Measurements from ENCODE around the gene SUSD4. TPM values are rescaled to one million over a fixed set of nuclear protein-coding genes. Genes with fewer than 3 reads are reported as not detected.

Gene SUSD4
- polyA plus RNA-seq, 1 of the 3 experiments (the other 2 are of a cell fraction), result 0.31 TPM

GRCh38 chr1:223216074-223216473 lies 147.9 kb downstream of the SUSD4 start:
- no peak overlapping the region for H3K9ac ChIP-seq
- no peak overlapping the region for H2AFZ ChIP-seq (ENCODE audit: low read depth)
- H3K4me2 ChIP-seq, result no peak overlapping the region
- POLR2A ChIA-PET, result no interaction called here
- no peaks in the 10 kb centered on the region for H3K79me2 ChIP-seq (ENCODE audit: insufficient read depth)
- H3K4me1 ChIP-seq (ENCODE audit: control insufficient read depth in 1 of 2, insufficient read depth in 2 of 2, low read depth in 1 of 2, low read length in 1 of 2), result peaks cover 0 to 7% of the 10 kb centered on the region in 2 experiments; a peak in 1 of 4 replicates
- no peak overlapping the region for H3K4me3 ChIP-seq (ENCODE audit: low read depth in 2 of 2, low read length in 1 of 2)
- DNase-seq, result no peak
- CTCF ChIA-PET, result no interaction called here
- no peaks in the 10 kb centered on the region for H4K20me1 ChIP-seq (ENCODE audit: insufficient read depth)
- no peaks in the 10 kb centered on the region for H3K9me2 ChIP-seq
- no peaks in the 10 kb centered on the region for H3K9me3 ChIP-seq
- TF ChIP-seq POLR2AphosphoS5 (IDR thresholded peaks at IDR 0.05; ENCODE audit: low read depth, low read length) (no peak), RXRA (IDR thresholded peaks at IDR 0.05; ENCODE audit: borderline replicate concordance, low read depth) (no peak), ELF1 (IDR thresholded peaks at IDR 0.05) (no peak), TCF12 (IDR thresholded peaks at IDR 0.05) (no peak), SIN3A (IDR thresholded peaks at IDR 0.05; ENCODE audit: borderline replicate concordance, low read depth, low read length) (no peak), RFX5 (IDR thresholded peaks at IDR 0.05; ENCODE audit: low read length) (no peak), JUND (IDR thresholded peaks at IDR 0.05) (no peak), TAF1 (IDR thresholded peaks at IDR 0.05; ENCODE audit: borderline replicate concordance, low read depth, low read length) (no peak), RCOR1 (IDR thresholded peaks at IDR 0.05; ENCODE audit: low read length) (no peak), GABPA (IDR thresholded peaks at IDR 0.05; ENCODE audit: low read depth) (no peak), REST (IDR thresholded peaks at IDR 0.05; ENCODE audit: low read depth, low read length) (no peak)
- no peaks in the 10 kb centered on the region for H3F3A ChIP-seq (replicated peaks; ENCODE audit: insufficient read depth)
- H3K27ac ChIP-seq (ENCODE audit: low read depth in 2 of 2, low read length in 1 of 2), result no peak overlapping the region
- 48% methylated on average over 6 of the region's 6 CpGs for WGBS (ENCODE audit: low lambda C conversion rate)
- no peaks in the 10 kb centered on the region for H3K36me3 ChIP-seq (replicated peaks in 1 of 2; ENCODE audit: control insufficient read depth in 1 of 2, insufficient read depth in 2 of 2, low read length in 1 of 2)
- peaks cover 19% of the 10 kb centered on the region; the same call in 1 of the 2 replicates for H3K27me3 ChIP-seq (ENCODE audit: insufficient read depth)

DNA sequence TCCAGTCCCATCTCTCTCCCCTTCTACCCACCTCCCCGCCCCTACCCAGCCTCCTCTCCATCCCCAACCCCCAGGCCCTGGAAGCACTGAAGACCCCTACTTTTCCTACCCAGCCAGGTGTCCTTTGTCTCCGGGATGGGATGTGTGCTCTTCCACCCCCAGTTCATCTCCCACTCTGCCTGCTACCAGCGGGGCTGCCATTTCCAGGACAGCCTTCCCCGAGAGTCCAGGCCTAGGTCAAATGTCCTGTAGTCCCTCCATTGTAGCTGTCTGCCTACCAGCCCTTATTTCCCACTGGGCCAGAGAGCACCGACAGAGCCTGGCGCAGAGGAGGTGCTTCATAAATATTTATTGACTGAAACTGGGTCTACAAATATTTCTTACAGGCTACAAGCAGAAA lies 148.9 kb downstream of the SUSD4 start:
- no peak for TF ChIP-seq REST (IDR thresholded peaks at IDR 0.05; ENCODE audit: low read depth, low read length)
- TF ChIP-seq NRF1 (IDR thresholded peaks at IDR 0.05; ENCODE audit: low read depth, low read length), result no peak
- no peak for TF ChIP-seq JUND (IDR thresholded peaks at IDR 0.05)
- no peak for TF ChIP-seq ELF1 (IDR thresholded peaks at IDR 0.05)
- TF ChIP-seq PBX3 (IDR thresholded peaks at IDR 0.05), result no peak
- TF ChIP-seq ZBTB33 (IDR thresholded peaks at IDR 0.05; ENCODE audit: borderline replicate concordance, low read depth), result no peak
- POLR2A ChIA-PET, result no interaction called here
- peaks cover 19% of the 10 kb centered on the region; the same call in 1 of the 2 replicates for H3K27me3 ChIP-seq (ENCODE audit: insufficient read depth)

More for the DNA sequence above, 148.9 kb downstream of the SUSD4 start:
- no peak overlapping the region for H3K4me3 ChIP-seq (ENCODE audit: low read depth in 2 of 2, low read length in 1 of 2)
- CTCF ChIA-PET, result no interaction called here
- no peak overlapping the region for H3K27ac ChIP-seq (ENCODE audit: low read depth in 2 of 2, low read length in 1 of 2)
- H3K9ac ChIP-seq, result no peak overlapping the region
- H3K4me2 ChIP-seq, result no peak overlapping the region
- no peaks in the 10 kb centered on the region for H3K36me3 ChIP-seq (replicated peaks in 1 of 2; ENCODE audit: control insufficient read depth in 1 of 2, insufficient read depth in 2 of 2, low read length in 1 of 2)
- DNase-seq, result no peak
- H2AFZ ChIP-seq (ENCODE audit: low read depth), result no peak overlapping the region
- no peaks in the 10 kb centered on the region for H3K9me3 ChIP-seq
- H3F3A ChIP-seq (replicated peaks; ENCODE audit: insufficient read depth), result no peaks in the 10 kb centered on the region
- H3K4me1 ChIP-seq (ENCODE audit: control insufficient read depth in 1 of 2, insufficient read depth in 2 of 2, low read depth in 1 of 2, low read length in 1 of 2), result peaks cover 0 to 7% of the 10 kb centered on the region in 2 experiments; a peak in 1 of 4 replicates
- WGBS (ENCODE audit: low lambda C conversion rate), result 51% methylated on average over 6 of the region's 6 CpGs
- no peaks in the 10 kb centered on the region for H4K20me1 ChIP-seq (ENCODE audit: insufficient read depth)
- no peaks in the 10 kb centered on the region for H3K79me2 ChIP-seq (ENCODE audit: insufficient read depth)
- no peaks in the 10 kb centered on the region for H3K9me2 ChIP-seq

Data from SK-N-SH (cell line).